Esophagus muscularis mucosa (tissue), 4 donors: ENCODE data around the gene LRR1.

ENCODE experiments used
- CTCF ChIP-seq, 3 experiments: fragments of 200-600 bp in 2 of 3; fragments of 450-650 bp in 1 of 3; sonication (generic) in 2 of 3; IDR thresholded peaks; one replicate each; pipeline ENCODE4 v1.5.1; 2017 to 2019; ENCODE audit warnings: antibody characterized with exemption in 3 of 3, mild to moderate bottlenecking in 2 of 3, moderate library complexity in 1 of 3
- EP300 ChIP-seq: sonication (generic); formaldehyde crosslinking; IDR thresholded peaks from one replicate; pipeline ENCODE4 v1.6.1; 2017; ENCODE audit warnings: antibody characterized with exemption
- POLR2A ChIP-seq: fragments of 450-650 bp; IDR thresholded peaks from one replicate; pipeline ENCODE4 v1.6.1; 2017; ENCODE audit warnings: antibody characterized with exemption, moderate library complexity, mild to moderate bottlenecking, low read depth
- POLR2AphosphoS5 ChIP-seq, 2 donors: sonication (generic); formaldehyde crosslinking; IDR thresholded peaks; one replicate each; pipeline ENCODE4 v1.6.1; 2017; ENCODE audit warnings: antibody characterized with exemption in 2 of 2

- TF ChIP-seq CTCF (IDR thresholded peaks at IDR 0.05): no peak
- no peak for TF ChIP-seq POLR2A
- no peak for TF ChIP-seq EP300
- TF ChIP-seq POLR2AphosphoS5 (IDR thresholded peaks at IDR 0.05): no peak
These were observed 49.3 kb upstream of the LRR1 start for GRCh38 chr14:49549446-49549845.
